C4-2B (cell line): ENCODE measurements around the gene ZFP36L1.

ENCODE experiments used
- H3K27ac ChIP-seq: fragments of 450-650 bp; 2 replicates; pipeline ENCODE4 v1.5.1; 2017
- CTCF ChIP-seq: fragments of 450-650 bp; conservative IDR thresholded peaks from 2 replicates; pipeline ENCODE4 v1.5.1; 2017; ENCODE audit warnings: mild to moderate bottlenecking
- ZFX ChIP-seq: fragments of 450-650 bp; IDR thresholded peaks from 2 replicates; pipeline ENCODE4 v1.6.1; 2017

The ZFP36L1 gene

GRCh38 chr14:68828698-68829097 is 35.8 kb upstream of the ZFP36L1 start:
- no peak overlapping the region for H3K27ac ChIP-seq
- no peak for TF ChIP-seq ZFX

DNA sequence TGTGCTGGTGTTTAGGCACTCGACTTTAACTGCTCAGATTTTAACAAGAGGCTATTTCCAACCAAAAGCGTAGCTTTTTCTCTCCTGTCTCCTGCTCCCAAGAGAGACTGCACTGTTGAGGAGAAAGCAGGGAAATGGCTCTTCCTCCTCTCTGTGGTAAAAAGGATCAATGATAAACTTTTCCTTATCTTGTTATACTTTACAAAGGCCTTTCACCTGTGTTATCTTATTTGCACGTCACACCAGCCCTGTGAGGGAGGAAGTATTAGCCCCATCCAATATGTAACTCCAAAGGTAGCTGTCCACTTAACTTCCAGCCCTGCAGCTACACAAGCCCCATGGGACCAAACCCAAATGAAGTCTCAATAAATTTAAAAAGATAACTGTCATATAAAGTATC is 32.9 kb upstream of the ZFP36L1 start:
- H3K27ac ChIP-seq, result no peak overlapping the region
- no peak for TF ChIP-seq ZFX

- H3K27ac ChIP-seq, result peak overlapping the region; percentile 23
- no peak for TF ChIP-seq ZFX
- peak; percentile 99 for TF ChIP-seq CTCF
These were observed 31.9 kb upstream of the ZFP36L1 start for GRCh38 chr14:68824517-68825347.

DNA sequence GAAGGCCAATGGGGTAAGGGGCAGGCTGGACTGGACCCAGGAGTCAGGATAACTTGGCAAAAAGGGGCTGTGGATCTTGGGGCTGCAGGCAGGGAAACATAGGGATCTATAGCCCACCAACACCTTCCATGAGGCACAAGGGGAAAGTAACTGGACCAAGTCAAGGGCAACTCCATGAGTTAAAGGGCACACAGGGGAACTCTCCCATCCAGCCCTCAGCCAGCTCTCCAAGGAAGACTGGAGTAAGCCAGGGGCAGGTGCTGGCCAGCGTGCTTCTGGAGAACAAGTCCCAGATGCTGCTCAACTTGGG is 31.3 kb upstream of the ZFP36L1 start:
- H3K27ac ChIP-seq, result peak overlapping the region; percentile 23; the same call in 1 of the 2 replicates
- TF ChIP-seq CTCF (no peak), ZFX (no peak)

GRCh38 chr14:68823434-68824206 is 30.8 kb upstream of the ZFP36L1 start:
- TF ChIP-seq CTCF, result no peak
- no peak for TF ChIP-seq ZFX

GRCh38 chr14:68822926-68823325 is 30.1 kb upstream of the ZFP36L1 start:
- TF ChIP-seq ZFX (no peak), CTCF (no peak)
- no peak overlapping the region for H3K27ac ChIP-seq

More at GRCh38 chr14:68823434-68824206, 30.8 kb upstream of the ZFP36L1 start:
- no peak overlapping the region for H3K27ac ChIP-seq

GRCh38 chr14:68822132-68822651 is 29.3 kb upstream of the ZFP36L1 start:
- no peak overlapping the region for H3K27ac ChIP-seq
- TF ChIP-seq ZFX (no peak), CTCF (no peak)

- no peak for TF ChIP-seq ZFX
- no peak overlapping the region for H3K27ac ChIP-seq
These were observed 28.3 kb upstream of the ZFP36L1 start for GRCh38 chr14:68820999-68821683.
